ENCODE results near the gene BANF1.

BANF1 gene

GRCh38 chr11:66008468-66009101, 6.3 kb downstream of the BANF1 start:
- TF ChIP-seq CTCF (IDR thresholded peaks at IDR 0.05), result no peak

GRCh38 chr11:66011239-66011784, 9.0 kb downstream of the BANF1 start:
- no peak for TF ChIP-seq CTCF (IDR thresholded peaks at IDR 0.05)

- TF ChIP-seq CTCF (IDR thresholded peaks at IDR 0.05), result no peak
Measured at GRCh38 chr11:66011785-66012303, 9.5 kb downstream of the BANF1 start, which contains the start of gene CST6. Gene CST6, plus strand, starts transcription at chr11:66012008. Its CDS starts 37 bp downstream, at chr11:66012045.

GRCh38 chr11:66012371-66012945, 10.2 kb downstream of the BANF1 start:
- TF ChIP-seq CTCF (IDR thresholded peaks at IDR 0.05), result no peak

GRCh38 chr11:66012946-66013761, 10.9 kb downstream of the BANF1 start:
- TF ChIP-seq CTCF (IDR thresholded peaks at IDR 0.05), result no peak

GRCh38 chr11:66013762-66014100, 11.4 kb downstream of the BANF1 start:
- TF ChIP-seq CTCF (IDR thresholded peaks at IDR 0.05), result no peak

GRCh38 chr11:66014804-66015453, 12.6 kb downstream of the BANF1 start:
- TF ChIP-seq CTCF (IDR thresholded peaks at IDR 0.05), result no peak

Data from LNCAP (cell line).